ENCODE measurements around the gene EPHB4. TPM values are rescaled to one million over a fixed set of nuclear protein-coding genes. Genes with fewer than 3 reads are reported as not detected.
A peak's percentile ranks its signal among the peaks of the same experiment; 100 is the strongest.

Gene EPHB4
- polyA plus RNA-seq, 1 donor from 2014 or later, result not detected

DNA sequence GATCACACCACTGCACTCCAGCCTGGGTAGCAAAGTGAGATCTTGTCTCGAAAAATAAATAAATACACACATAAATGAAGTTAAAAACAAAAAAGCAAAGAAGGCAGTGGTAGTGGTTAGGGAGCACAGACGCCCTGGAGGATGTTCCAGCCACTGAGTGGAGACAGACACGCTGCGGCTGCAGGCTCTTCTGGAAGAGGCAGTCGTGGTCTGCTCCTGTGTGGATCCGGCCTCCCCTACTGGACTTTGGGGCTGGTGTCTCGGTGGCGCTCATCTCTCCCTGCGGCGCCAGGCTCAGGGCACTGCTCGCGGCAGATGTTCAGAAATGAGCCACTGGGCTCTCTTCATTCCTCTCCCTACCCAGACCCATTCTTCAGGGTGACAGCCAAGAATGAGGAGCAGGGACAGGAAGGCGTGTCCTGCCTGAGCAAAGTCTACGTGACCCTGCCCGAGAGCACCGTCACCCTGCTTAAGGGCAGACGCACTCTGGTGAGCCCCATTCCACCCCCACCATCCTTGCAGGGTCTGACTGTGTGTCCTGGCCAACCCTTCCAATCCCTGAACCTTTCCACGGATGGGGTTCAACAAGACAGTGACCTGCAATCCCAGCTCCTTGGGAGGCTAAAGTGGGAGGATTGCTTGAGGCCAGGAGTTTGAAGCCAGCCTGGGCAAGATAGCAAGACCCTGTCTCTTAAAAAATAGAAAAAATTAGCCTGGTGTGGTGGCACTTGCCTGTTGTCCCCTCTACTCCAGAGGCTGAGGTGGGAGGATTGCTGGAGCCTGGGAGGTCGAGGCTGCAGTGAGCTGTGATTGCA lies 67.8 kb downstream of the EPHB4 start:
- Mint-ChIP-seq H3K27me3 (peaks cover 8% of the 10 kb centered on the region), H3K4me1 (no peaks in the 10 kb centered on the region), H3K4me3 (no peak overlapping the region), H3K27ac (no peak overlapping the region), H3K9me3 (no peaks in the 10 kb centered on the region), H3K36me3 (no peaks in the 10 kb centered on the region)

DNA sequence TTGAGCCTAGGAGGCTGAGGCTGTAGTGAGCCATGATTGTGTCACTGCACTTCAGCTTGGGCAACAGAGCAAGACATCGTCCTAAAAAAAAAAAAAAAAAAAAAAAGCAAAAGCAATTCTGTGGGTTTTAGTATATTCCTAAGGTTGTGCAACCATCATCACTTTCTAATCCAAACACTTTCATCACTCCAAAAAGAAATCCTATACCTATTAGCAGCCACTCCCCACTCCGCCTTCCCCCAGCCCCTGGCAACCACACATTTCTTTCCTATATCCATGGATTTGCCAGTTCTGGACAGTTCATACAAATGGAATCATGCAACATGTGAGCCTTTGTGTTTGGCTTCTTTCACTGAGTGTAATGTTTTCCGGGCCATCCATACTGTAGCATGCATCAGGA lies 73.6 kb downstream of the EPHB4 start:
- Mint-ChIP-seq H3K4me1 (no peaks in the 10 kb centered on the region), H3K4me3 (no peak overlapping the region), H3K36me3 (no peaks in the 10 kb centered on the region), H3K27me3 (peaks cover 15% of the 10 kb centered on the region), H3K27ac (peak overlapping the region in 1 of 3 donors; percentile 43), H3K9me3 (no peaks in the 10 kb centered on the region)

DNA sequence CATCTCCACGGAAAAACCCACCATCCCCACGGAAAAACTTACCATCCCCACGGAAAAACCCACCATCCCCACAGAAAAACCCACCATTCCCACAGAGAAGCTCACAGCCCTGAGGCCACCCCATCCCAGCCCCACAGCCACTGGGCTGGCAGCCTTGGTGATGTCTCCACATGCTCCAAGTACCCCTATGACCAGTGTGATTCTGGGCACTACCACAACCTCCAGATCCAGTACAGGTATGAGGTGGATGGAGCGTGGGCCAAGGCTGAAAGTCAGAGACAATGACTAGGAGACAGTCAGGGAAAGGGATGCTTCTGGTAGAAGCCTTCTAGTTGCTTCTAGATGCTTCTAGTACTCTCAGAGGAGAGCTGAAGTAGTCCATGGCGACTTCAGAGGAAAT lies 74.3 kb downstream of the EPHB4 start:
- no peaks in the 10 kb centered on the region for H3K4me1 Mint-ChIP-seq
- H3K27me3 Mint-ChIP-seq, result peaks cover 17% of the 10 kb centered on the region
- no peak overlapping the region for H3K4me3 Mint-ChIP-seq
- no peaks in the 10 kb centered on the region for H3K36me3 Mint-ChIP-seq
- peak overlapping the region in 1 of 3 donors; percentile 44 for H3K27ac Mint-ChIP-seq
- H3K9me3 Mint-ChIP-seq, result no peaks in the 10 kb centered on the region

Other genes starting within 250 kb of the EPHB4 start
- 160 TPM for gene LRCH4, start 241.4 kb downstream of the EPHB4 start, polyA plus RNA-seq
- gene FBXO24, start 241.2 kb downstream of the EPHB4 start, polyA plus RNA-seq, result 0.36 TPM
- gene PCOLCE, start 225.2 kb downstream of the EPHB4 start, polyA plus RNA-seq, result 0.98 TPM
- 14.4 TPM for gene MOSPD3, start 215.0 kb downstream of the EPHB4 start, polyA plus RNA-seq
- 0.44 TPM for gene TFR2, start 186.0 kb downstream of the EPHB4 start, polyA plus RNA-seq
- gene ACTL6B, start 171.1 kb downstream of the EPHB4 start, polyA plus RNA-seq, result not detected
- gene GNB2, start 153.8 kb downstream of the EPHB4 start, polyA plus RNA-seq, result 62.7 TPM
- gene GIGYF1, start 133.3 kb downstream of the EPHB4 start, polyA plus RNA-seq, result 2.6 TPM
- 48.6 TPM for gene POP7, start 121.4 kb downstream of the EPHB4 start, polyA plus RNA-seq
- gene EPO, start 107.1 kb downstream of the EPHB4 start, polyA plus RNA-seq, result not detected
- gene ZAN, start 93.9 kb downstream of the EPHB4 start, polyA plus RNA-seq, result not detected
- gene SLC12A9, start 25.2 kb upstream of the EPHB4 start, polyA plus RNA-seq, result 11.4 TPM
- gene TRIP6, start 39.9 kb upstream of the EPHB4 start, polyA plus RNA-seq, result 4.6 TPM
- gene SRRT, start 47.6 kb upstream of the EPHB4 start, polyA plus RNA-seq, result 79.7 TPM
- gene UFSP1, start 62.2 kb upstream of the EPHB4 start, polyA plus RNA-seq, result 2.5 TPM
- gene ACHE, start 68.4 kb upstream of the EPHB4 start, polyA plus RNA-seq, result not detected
- gene MUC3A, start 122.0 kb upstream of the EPHB4 start, polyA plus RNA-seq, result not detected
- not detected for gene MUC12, start 142.0 kb upstream of the EPHB4 start, polyA plus RNA-seq
- not detected for gene MUC17, start 192.6 kb upstream of the EPHB4 start, polyA plus RNA-seq

Data from IgD-negative memory B cell (primary cell).